Karpas-422 (cell line): ENCODE measurements around the gene HES5. TPM values are rescaled to one million over a fixed set of nuclear protein-coding genes. Genes with fewer than 3 reads are reported as not detected.
"Not testable (repeated sequence)": the region's sequence is repeated elsewhere in the genome, so short reads cannot be mapped to it uniquely, and the experiment has no call there.

Experiments used
- DNase-seq: peaks from one replicate; pipeline ENCODE4 v3.0.0-alpha.2; 2015
- H2AFZ ChIP-seq: fragments of 200-600 bp; sonication (generic); 2 replicates; pipeline ENCODE4 v1.6.1; 2014; ENCODE audit warnings: antibody characterized with exemption, low read length, mixed read lengths
- H3K27ac ChIP-seq: fragments of 200-600 bp; sonication (generic); 2 replicates; pipeline ENCODE4 v1.5.1; 2014; ENCODE audit warnings: mild to moderate bottlenecking, low read length, moderate library complexity
- H3K27me3 ChIP-seq: fragments of 200-600 bp; sonication (generic); 2 replicates; pipeline ENCODE4 v1.6.1; 2014; ENCODE audit warnings: low read length, mixed read lengths
- H3K36me3 ChIP-seq: fragments of 200-600 bp; sonication (generic); 2 replicates; pipeline ENCODE4 v1.6.1; 2014; ENCODE audit warnings: low read length, mixed read lengths; ENCODE audit not compliant: insufficient read depth
- H3K4me1 ChIP-seq: fragments of 200-600 bp; sonication (generic); 2 replicates; pipeline ENCODE4 v1.6.1; 2014; ENCODE audit warnings: mild to moderate bottlenecking, low read length, mixed read lengths
- H3K4me2 ChIP-seq: fragments of 200-600 bp; sonication (generic); 2 replicates; pipeline ENCODE4 v1.6.1; 2014; ENCODE audit warnings: low read length, low read depth, mild to moderate bottlenecking; ENCODE audit not compliant: poor library complexity, severe bottlenecking
- H3K4me3 ChIP-seq: fragments of 200-600 bp; sonication (generic); 2 replicates; pipeline ENCODE4 v1.5.1; 2014; ENCODE audit warnings: mild to moderate bottlenecking, antibody characterized with exemption, low read length, mixed read lengths
- H3K79me2 ChIP-seq: fragments of 200-600 bp; sonication (generic); 2 replicates; pipeline ENCODE4 v1.6.1; 2014; ENCODE audit warnings: mild to moderate bottlenecking, low read length, mixed read lengths
- H3K9ac ChIP-seq: fragments of 200-600 bp; sonication (generic); 2 replicates; pipeline ENCODE4 v1.6.0; 2014; ENCODE audit warnings: low read length
- H3K9me2 ChIP-seq: fragments of 200-600 bp; sonication (generic), shearing (Covaris generic); replicated peaks from 2 replicates; pipeline ENCODE4 v1.6.0; 2014; ENCODE audit warnings: mild to moderate bottlenecking, low read length, moderate library complexity; ENCODE audit not compliant: insufficient read depth
- H3K9me3 ChIP-seq: fragments of 300-700, 200-600 bp; sonication (generic); 2 replicates; pipeline ENCODE4 v1.6.1; 2014; ENCODE audit warnings: low read length, mixed read lengths
- H4K20me1 ChIP-seq: fragments of 200-600 bp; sonication (generic); 2 replicates; pipeline ENCODE4 v1.6.1; 2014; ENCODE audit warnings: mild to moderate bottlenecking, antibody characterized with exemption, low read length, low read depth; ENCODE audit not compliant: insufficient read depth
- total RNA-seq: library from RNA; depleted of rRNA; stranded (reverse); fragments of >200 nt; shearing (Covaris generic); gene quantifications from 2 replicates; pipeline ENCODE4 v1.2.3, GENCODE V29; 2014; ENCODE audit warnings: low replicate concordance; rRNA removed

HES5 gene
- not detected in 2 replicates for total RNA-seq

GRCh38 chr1:2529784-2530512 lies at the start of gene HES5:
HES5 (minus strand) TSS chr1:2530263; CDS start chr1:2530164, 99 bp downstream.
- no peak within 1 kb of the TSS for H3K27ac ChIP-seq
- no peaks in the 10 kb centered on the region for H3K9me3 ChIP-seq
- no peak within 1 kb of the TSS; the same call in 1 of the 2 replicates for H2AFZ ChIP-seq
- H3K36me3 ChIP-seq: no peaks in the 10 kb centered on the region
- H3K9me2 ChIP-seq: no peaks in the 10 kb centered on the region
- H3K4me1 ChIP-seq: peaks cover 21% of the 10 kb centered on the region
- H4K20me1 ChIP-seq: peaks cover 13% of the 10 kb centered on the region
- no peaks in the 10 kb centered on the region for H3K27me3 ChIP-seq
- H3K4me2 ChIP-seq: peak within 1 kb of the TSS; percentile 52
- H3K79me2 ChIP-seq: peaks cover 11% of the 10 kb centered on the region
- peak within 1 kb of the TSS; percentile 32; the same call in 1 of the 2 replicates for H3K4me3 ChIP-seq
- DNase-seq: no peak
- H3K9ac ChIP-seq: peak within 1 kb of the TSS; percentile 26; the same call in 1 of the 2 replicates

- no peak overlapping the region for H3K27ac ChIP-seq
- no peaks in the 10 kb centered on the region for H3K79me2 ChIP-seq
- H3K27me3 ChIP-seq: no peaks in the 10 kb centered on the region
- H3K36me3 ChIP-seq: no peaks in the 10 kb centered on the region
- H3K4me3 ChIP-seq: no peak overlapping the region
- H2AFZ ChIP-seq: no peak overlapping the region
- H3K4me2 ChIP-seq: no peak overlapping the region
- no peaks in the 10 kb centered on the region for H4K20me1 ChIP-seq
- H3K9me3 ChIP-seq: no peaks in the 10 kb centered on the region
- no peaks in the 10 kb centered on the region for H3K9me2 ChIP-seq
- no peak for DNase-seq
- H3K9ac ChIP-seq: no peak overlapping the region
- H3K4me1 ChIP-seq: peaks cover 8% of the 10 kb centered on the region
Measured at GRCh38 chr1:2578758-2579118, 48.7 kb upstream of the HES5 start.

- not testable (repeated sequence) for H3K4me1 ChIP-seq, H3K9me2 ChIP-seq, DNase-seq, H3K27me3 ChIP-seq, H3K9me3 ChIP-seq, H3K4me2 ChIP-seq, H4K20me1 ChIP-seq, H3K9ac ChIP-seq, H3K4me3 ChIP-seq, H3K79me2 ChIP-seq, H3K36me3 ChIP-seq, H2AFZ ChIP-seq, H3K27ac ChIP-seq
Measured at GRCh38 chr1:2577565-2578075, 47.6 kb upstream of the HES5 start.

- no peaks in the 10 kb centered on the region for H4K20me1 ChIP-seq
- no peaks in the 10 kb centered on the region for H3K9me2 ChIP-seq
- no peaks in the 10 kb centered on the region for H3K9me3 ChIP-seq
- H3K4me2 ChIP-seq: peak overlapping the region; percentile 35
- peaks cover 8% of the 10 kb centered on the region for H3K4me1 ChIP-seq
- H3K4me3 ChIP-seq: peak overlapping the region; percentile 5; the same call in 1 of the 2 replicates
- H3K36me3 ChIP-seq: no peaks in the 10 kb centered on the region
- H3K79me2 ChIP-seq: no peaks in the 10 kb centered on the region
- H2AFZ ChIP-seq: no peak overlapping the region
- no peaks in the 10 kb centered on the region for H3K27me3 ChIP-seq
- H3K9ac ChIP-seq: peak overlapping the region; percentile 8; the same call in 1 of the 2 replicates
- H3K27ac ChIP-seq: no peak overlapping the region
- DNase-seq: no peak
Measured at GRCh38 chr1:2575801-2576663, 46.0 kb upstream of the HES5 start.

- no peaks in the 10 kb centered on the region for H3K9me3 ChIP-seq
- H3K9ac ChIP-seq: no peak overlapping the region
- H3K27me3 ChIP-seq: no peaks in the 10 kb centered on the region
- no peaks in the 10 kb centered on the region for H3K36me3 ChIP-seq
- peaks cover 8% of the 10 kb centered on the region for H3K4me1 ChIP-seq
- H3K79me2 ChIP-seq: no peaks in the 10 kb centered on the region
- DNase-seq: no peak
- no peak overlapping the region for H2AFZ ChIP-seq
- H3K27ac ChIP-seq: no peak overlapping the region
- H3K9me2 ChIP-seq: no peaks in the 10 kb centered on the region
- no peak overlapping the region for H3K4me2 ChIP-seq
- H3K4me3 ChIP-seq: no peak overlapping the region
- H4K20me1 ChIP-seq: no peaks in the 10 kb centered on the region
Measured at GRCh38 chr1:2574350-2574749, 44.3 kb upstream of the HES5 start.

- Histone ChIP-seq H3K9me2 (no peaks in the 10 kb centered on the region), H2AFZ (no peak overlapping the region), H3K4me1 (peaks cover 8% of the 10 kb centered on the region), H3K36me3 (no peaks in the 10 kb centered on the region), H3K27me3 (no peaks in the 10 kb centered on the region), H3K79me2 (no peaks in the 10 kb centered on the region), H3K4me3 (no peak overlapping the region), H3K9me3 (no peaks in the 10 kb centered on the region), H3K4me2 (no peak overlapping the region), H4K20me1 (no peaks in the 10 kb centered on the region), H3K27ac (no peak overlapping the region), H3K9ac (no peak overlapping the region)
- no peak for DNase-seq
Measured at GRCh38 chr1:2573250-2573920, 43.3 kb upstream of the HES5 start.

- H3K4me3 ChIP-seq: no peak overlapping the region
- H3K4me1 ChIP-seq: peaks cover 5% of the 10 kb centered on the region
- H3K36me3 ChIP-seq: no peaks in the 10 kb centered on the region
- no peaks in the 10 kb centered on the region for H3K9me3 ChIP-seq
- H3K4me2 ChIP-seq: no peak overlapping the region
- no peak for DNase-seq
- no peaks in the 10 kb centered on the region for H3K9me2 ChIP-seq
- no peak overlapping the region for H3K27ac ChIP-seq
- no peak overlapping the region for H3K9ac ChIP-seq
- no peaks in the 10 kb centered on the region for H4K20me1 ChIP-seq
- no peak overlapping the region for H2AFZ ChIP-seq
- H3K27me3 ChIP-seq: no peaks in the 10 kb centered on the region
- no peaks in the 10 kb centered on the region for H3K79me2 ChIP-seq
Measured at GRCh38 chr1:2571348-2571747, 41.3 kb upstream of the HES5 start.

- no peaks in the 10 kb centered on the region for H3K27me3 ChIP-seq
- no peak overlapping the region for H3K9ac ChIP-seq
- H3K4me2 ChIP-seq: no peak overlapping the region
- H3K9me3 ChIP-seq: no peaks in the 10 kb centered on the region
- no peaks in the 10 kb centered on the region for H4K20me1 ChIP-seq
- no peaks in the 10 kb centered on the region for H3K36me3 ChIP-seq
- no peak for DNase-seq
- H2AFZ ChIP-seq: no peak overlapping the region
- no peak overlapping the region for H3K27ac ChIP-seq
- H3K79me2 ChIP-seq: no peaks in the 10 kb centered on the region
- no peak overlapping the region for H3K4me3 ChIP-seq
- no peaks in the 10 kb centered on the region for H3K9me2 ChIP-seq
- no peaks in the 10 kb centered on the region for H3K4me1 ChIP-seq
Measured at GRCh38 chr1:2570332-2570731, 40.3 kb upstream of the HES5 start.
